Astrocyte of the cerebellum (primary cell): ENCODE measurements around the gene NFXL1.

Source experiments
- DNase-seq: peaks from one replicate; pipeline ENCODE4 v3.0.0-alpha.2; 2011; ENCODE audit warnings: low read depth
- H3K4me3 ChIP-seq: 2 replicates; pipeline ENCODE4 v1.5.1; 2011; ENCODE audit warnings: mild to moderate bottlenecking, low read depth, low read length, moderate library complexity
- in situ Hi-C: cut with HindIII; loops from 2 replicates; pipeline ENCODE4 v1.10.0; 2017; ENCODE audit warnings: low sequenced_read_pairs
- TF ChIP-seq, protein P1 (sequence below): IDR thresholded peaks from 2 replicates; pipeline ENCODE4 v1.5.1; 2012; ENCODE audit warnings: low read length, low read depth, moderate library complexity, mild to moderate bottlenecking; ENCODE audit errors: missing control alignments

Gene NFXL1

GRCh38 chr4:47827343-47828047, 86.9 kb downstream of the NFXL1 start:
- in situ Hi-C loops: no loop called here
- TF ChIP-seq, protein P1, sequence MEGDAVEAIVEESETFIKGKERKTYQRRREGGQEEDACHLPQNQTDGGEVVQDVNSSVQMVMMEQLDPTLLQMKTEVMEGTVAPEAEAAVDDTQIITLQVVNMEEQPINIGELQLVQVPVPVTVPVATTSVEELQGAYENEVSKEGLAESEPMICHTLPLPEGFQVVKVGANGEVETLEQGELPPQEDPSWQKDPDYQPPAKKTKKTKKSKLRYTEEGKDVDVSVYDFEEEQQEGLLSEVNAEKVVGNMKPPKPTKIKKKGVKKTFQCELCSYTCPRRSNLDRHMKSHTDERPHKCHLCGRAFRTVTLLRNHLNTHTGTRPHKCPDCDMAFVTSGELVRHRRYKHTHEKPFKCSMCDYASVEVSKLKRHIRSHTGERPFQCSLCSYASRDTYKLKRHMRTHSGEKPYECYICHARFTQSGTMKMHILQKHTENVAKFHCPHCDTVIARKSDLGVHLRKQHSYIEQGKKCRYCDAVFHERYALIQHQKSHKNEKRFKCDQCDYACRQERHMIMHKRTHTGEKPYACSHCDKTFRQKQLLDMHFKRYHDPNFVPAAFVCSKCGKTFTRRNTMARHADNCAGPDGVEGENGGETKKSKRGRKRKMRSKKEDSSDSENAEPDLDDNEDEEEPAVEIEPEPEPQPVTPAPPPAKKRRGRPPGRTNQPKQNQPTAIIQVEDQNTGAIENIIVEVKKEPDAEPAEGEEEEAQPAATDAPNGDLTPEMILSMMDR: no peak
- H3K4me3 ChIP-seq: no peak overlapping the region
- DNase-seq: no peak

GRCh38 chr4:47824840-47825239, 89.5 kb downstream of the NFXL1 start:
- in situ Hi-C loops: no loop called here
- TF ChIP-seq, protein P1: no peak
- DNase-seq: no peak
- H3K4me3 ChIP-seq: no peak overlapping the region

DNA sequence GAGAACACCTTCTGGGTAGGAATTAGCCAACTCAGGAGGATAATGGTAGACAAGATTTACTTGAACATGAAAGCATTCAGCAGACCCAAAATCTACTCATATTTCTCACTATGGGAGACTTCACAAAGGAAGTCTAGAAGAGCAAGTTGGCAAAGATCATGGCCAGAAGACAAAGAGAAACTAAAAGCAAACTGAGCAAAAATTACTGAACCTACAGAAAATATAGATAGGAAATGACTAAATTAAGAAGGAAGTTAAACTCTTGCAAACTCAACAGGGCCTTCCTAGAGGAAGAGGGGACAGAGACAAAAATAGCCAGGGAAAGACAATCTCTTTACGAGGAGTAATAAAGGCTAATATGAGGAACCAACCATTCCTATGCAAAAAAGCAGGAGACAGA, 95.2 kb downstream of the NFXL1 start:
- no peak overlapping the region for H3K4me3 ChIP-seq
- in situ Hi-C loops: no loop called here
- no peak for DNase-seq

GRCh38 chr4:47817275-47817674, 97.1 kb downstream of the NFXL1 start:
- in situ Hi-C loops: no loop called here
- H3K4me3 ChIP-seq: no peak overlapping the region
- DNase-seq: no peak
- TF ChIP-seq, protein P1: no peak

More for the DNA sequence above, 95.2 kb downstream of the NFXL1 start:
- TF ChIP-seq, protein P1: no peak

DNA sequence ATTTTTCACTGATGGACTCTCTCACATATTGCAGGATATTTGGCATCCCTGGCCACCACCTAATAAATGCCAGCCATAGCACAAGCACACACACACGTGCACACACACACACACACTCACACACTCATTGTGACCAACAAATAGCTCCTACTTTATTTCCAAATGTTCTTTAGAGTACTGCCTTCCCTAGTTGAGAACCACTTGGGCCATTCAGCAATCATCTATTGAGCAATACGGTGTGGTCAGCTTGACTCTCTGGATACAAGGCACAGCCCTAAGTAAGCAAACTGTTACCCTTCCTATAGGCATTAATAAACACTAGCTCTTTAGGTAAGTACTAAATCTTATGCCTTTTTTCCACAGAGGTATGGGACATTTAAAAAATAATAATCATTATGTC, 97.6 kb downstream of the NFXL1 start:
- DNase-seq: no peak
- TF ChIP-seq, protein P1: no peak
- no peak overlapping the region for H3K4me3 ChIP-seq
- in situ Hi-C loops: no loop called here

DNA sequence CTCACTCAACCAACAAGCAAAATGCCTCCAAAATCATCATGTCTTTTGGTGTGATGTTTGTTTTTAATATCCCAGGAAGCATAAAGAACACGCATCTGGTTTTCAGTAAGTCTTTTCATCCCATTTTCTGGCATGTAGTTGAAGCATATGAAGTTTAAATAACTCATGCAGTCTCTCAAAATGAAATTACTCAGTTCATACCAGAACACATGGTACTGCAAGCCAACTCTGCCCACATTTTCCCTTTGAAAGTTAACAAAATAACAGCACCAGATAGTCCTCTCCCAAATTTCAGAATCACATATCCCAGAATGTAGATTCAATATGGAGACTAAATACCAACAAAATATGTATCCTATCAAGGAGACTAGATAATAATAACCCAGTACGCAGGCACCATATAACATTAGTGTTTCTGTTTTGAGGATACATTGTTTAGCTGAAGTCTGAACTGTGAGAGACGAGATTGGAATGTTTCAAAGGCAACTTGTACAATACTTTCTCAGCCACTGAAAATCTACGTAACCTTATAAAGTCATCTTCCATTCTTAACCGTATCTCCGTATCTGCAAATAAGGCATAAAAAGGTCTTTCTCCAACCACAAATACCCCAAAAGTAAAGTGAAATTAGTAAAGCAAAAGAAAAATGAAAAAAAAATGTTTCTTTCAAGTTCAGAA, 99.6 kb downstream of the NFXL1 start:
- in situ Hi-C loops: no loop called here
- H3K4me3 ChIP-seq: no peak overlapping the region
- DNase-seq: no peak
- TF ChIP-seq, protein P1: no peak
